IMR-90 (cell line): ENCODE results near the gene RFK.

Experiments
- BHLHE40 ChIP-seq: fragments of 150-350 bp; IDR thresholded peaks from 2 replicates; pipeline ENCODE4 v1.6.1; 2016; ENCODE audit warnings: mild to moderate bottlenecking, low read depth, low read length
- CEBPB ChIP-seq: IDR thresholded peaks from 2 replicates; pipeline ENCODE4 v1.6.1; 2012; ENCODE audit warnings: low read depth, low read length, improper control_type of control experiment
- CHD1 ChIP-seq: IDR thresholded peaks from 2 replicates; pipeline ENCODE4 v1.6.1; 2012; ENCODE audit warnings: low read depth, low read length, improper control_type of control experiment
- CTCF ChIP-seq: conservative IDR thresholded peaks from 2 replicates; pipeline ENCODE4 v1.5.1; 2012; ENCODE audit warnings: mild to moderate bottlenecking, low read depth, low read length, improper control_type of control experiment
- MAFK ChIP-seq: IDR thresholded peaks from 2 replicates; pipeline ENCODE4 v1.6.1; 2012; ENCODE audit warnings: low read depth, low read length, improper control_type of control experiment
- MXI1 ChIP-seq: IDR thresholded peaks from 2 replicates; pipeline ENCODE4 v1.6.1; 2012; ENCODE audit warnings: low read depth, mild to moderate bottlenecking, low read length, moderate library complexity, borderline replicate concordance
- POLR2A ChIP-seq: IDR thresholded peaks from 2 replicates; pipeline ENCODE4 v1.6.1; 2012; ENCODE audit warnings: mild to moderate bottlenecking, low read depth, low read length
- RAD21 ChIP-seq: IDR thresholded peaks from 2 replicates; pipeline ENCODE4 v1.6.1; 2012; ENCODE audit warnings: low read length, improper control_type of control experiment
- RCOR1 ChIP-seq: IDR thresholded peaks from 2 replicates; pipeline ENCODE4 v1.6.1; 2012; ENCODE audit warnings: mild to moderate bottlenecking, low read length, improper control_type of control experiment; ENCODE audit not compliant: insufficient replicate concordance
- RFX5 ChIP-seq: IDR thresholded peaks from 2 replicates; pipeline ENCODE4 v1.8.0; 2012; ENCODE audit warnings: low read depth, mild to moderate bottlenecking, low read length, moderate library complexity
- SMC3 ChIP-seq: fragments of 150-350 bp; IDR thresholded peaks from 2 replicates; pipeline ENCODE4 v1.6.1; 2016; ENCODE audit warnings: low read depth, mild to moderate bottlenecking, antibody characterized with exemption, low read length, moderate library complexity
- TF ChIP-seq, protein P1 (sequence below): fragments of 150-350 bp; IDR thresholded peaks from 2 replicates; pipeline ENCODE4 v1.6.1; 2017; ENCODE audit warnings: mild to moderate bottlenecking, antibody characterized with exemption, low read length, low read depth

- TF ChIP-seq CTCF, result no peak
- TF ChIP-seq SMC3, result no peak
- TF ChIP-seq RFX5, result no peak
- no peak for TF ChIP-seq MXI1
- no peak for TF ChIP-seq CHD1
- no peak for TF ChIP-seq MAFK
- TF ChIP-seq POLR2A, result no peak
- TF ChIP-seq RAD21, result no peak
- no peak for TF ChIP-seq CEBPB
- no peak for TF ChIP-seq BHLHE40
- TF ChIP-seq, protein P1, sequence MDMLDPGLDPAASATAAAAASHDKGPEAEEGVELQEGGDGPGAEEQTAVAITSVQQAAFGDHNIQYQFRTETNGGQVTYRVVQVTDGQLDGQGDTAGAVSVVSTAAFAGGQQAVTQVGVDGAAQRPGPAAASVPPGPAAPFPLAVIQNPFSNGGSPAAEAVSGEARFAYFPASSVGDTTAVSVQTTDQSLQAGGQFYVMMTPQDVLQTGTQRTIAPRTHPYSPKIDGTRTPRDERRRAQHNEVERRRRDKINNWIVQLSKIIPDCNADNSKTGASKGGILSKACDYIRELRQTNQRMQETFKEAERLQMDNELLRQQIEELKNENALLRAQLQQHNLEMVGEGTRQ, result no peak
- no peak for TF ChIP-seq RCOR1
Measured at GRCh38 chr9:76414661-76415060, 20.4 kb upstream of the RFK start.
